Keratinocyte (primary cell): Measurements from ENCODE around the gene HOXD13. TPM values are rescaled to one million over a fixed set of nuclear protein-coding genes. Genes with fewer than 3 reads are reported as not detected.

Experiments
- DNase-seq: peaks from one replicate; pipeline ENCODE4 v3.0.0-alpha.2; 2011; ENCODE audit warnings: low read depth, missing footprints, low spot score
- FAIRE-seq: peaks from 2 replicates; lab custom pipeline; 2011; peaks lifted over from hg19 to GRCh38; lab: Jason Lieb, UNC
- H2AFZ ChIP-seq: 2 replicates; pipeline ENCODE4 v1.6.0; 2012; ENCODE audit warnings: low read length, control low read depth, inconsistent platforms; ENCODE audit not compliant: control insufficient read depth
- H3K27ac ChIP-seq: 2 replicates; pipeline ENCODE4 v1.5.1; 2011; ENCODE audit warnings: low read length; ENCODE audit not compliant: control insufficient read depth, insufficient read depth
- H3K27me3 ChIP-seq: 3 replicates; pipeline ENCODE4 v1.6.0; 2011; ENCODE audit warnings: low read length; ENCODE audit not compliant: control insufficient read depth, insufficient read depth; ENCODE audit errors: extremely low read depth
- H3K36me3 ChIP-seq, 2 experiments: 2 replicates in 1 of 2; 3 replicates in 1 of 2; pipeline ENCODE4 v1.5.1; 2011; ENCODE audit warnings: low read length in 2 of 2, mild to moderate bottlenecking in 1 of 2; ENCODE audit not compliant: control insufficient read depth in 2 of 2, insufficient read depth in 2 of 2; ENCODE audit errors: extremely low read depth in 1 of 2
- H3K4me1 ChIP-seq: 3 replicates; pipeline ENCODE4 v1.5.1; 2011; ENCODE audit warnings: low read length; ENCODE audit not compliant: control insufficient read depth, insufficient read depth; ENCODE audit errors: extremely low read depth
- H3K4me2 ChIP-seq: 3 replicates; pipeline ENCODE4 v1.6.0; 2011; ENCODE audit warnings: low read depth, low read length; ENCODE audit not compliant: control insufficient read depth, insufficient read depth; ENCODE audit errors: extremely low read depth
- H3K4me3 ChIP-seq, 3 experiments: fragments of 200-600 bp in 1 of 3; sonication (generic) in 1 of 3; 2 replicates in 2 of 3; 3 replicates in 1 of 3; pipeline ENCODE4 v1.5.1; 2011 to 2016; ENCODE audit warnings: low read length in 3 of 3, mild to moderate bottlenecking in 3 of 3, control low read depth in 2 of 3, inconsistent platforms in 1 of 3, low read depth in 1 of 3, mixed read lengths in 1 of 3, mixed run types in 1 of 3, moderate library complexity in 1 of 3; ENCODE audit not compliant: control insufficient read depth in 2 of 3, insufficient read depth in 2 of 3; ENCODE audit errors: extremely low read depth in 1 of 3
- H3K79me2 ChIP-seq: 2 replicates; pipeline ENCODE4 v1.6.0; 2012; ENCODE audit warnings: low read length; ENCODE audit not compliant: control insufficient read depth, insufficient read depth
- H3K9ac ChIP-seq: 3 replicates; pipeline ENCODE4 v1.6.0; 2011; ENCODE audit warnings: low read length; ENCODE audit not compliant: control insufficient read depth, insufficient read depth; ENCODE audit errors: extremely low read depth
- H3K9me1 ChIP-seq: 3 replicates; pipeline ENCODE4 v1.6.0; 2011; ENCODE audit warnings: low read length; ENCODE audit not compliant: control insufficient read depth, insufficient read depth; ENCODE audit errors: extremely low read depth
- H3K9me3 ChIP-seq: 2 replicates; pipeline ENCODE4 v1.5.1; 2012; ENCODE audit warnings: low read depth, low read length; ENCODE audit not compliant: control insufficient read depth
- H4K20me1 ChIP-seq: 3 replicates; pipeline ENCODE4 v1.6.0; 2011; ENCODE audit warnings: low read length; ENCODE audit not compliant: control insufficient read depth, insufficient read depth; ENCODE audit errors: extremely low read depth
- EZH2 ChIP-seq: IDR thresholded peaks from one replicate; pipeline ENCODE4 v1.6.1; 2012; ENCODE audit warnings: inconsistent platforms, mild to moderate bottlenecking, low read length, moderate library complexity
- dilution Hi-C: fragments of 300-500 bp; cut with MboI; formaldehyde crosslinking; loops from one replicate; pipeline ENCODE4 v1.7.0; 2020; ENCODE audit warnings: low sequenced_read_pairs; ENCODE audit not compliant: extremely low pct_ligation_motif_present
- polyA plus RNA-seq, 5 experiments: library from polyadenylated mRNA; depleted of rRNA in 3 of 5; stranded (reverse) in 3 of 5; stranded (forward) in 1 of 5; unstranded in 1 of 5; fragments of >200 nt; gene quantifications; 1 replicate in 1 of 5; 2 replicates in 3 of 5; 3 replicates in 1 of 5; pipeline versions ENCODE4 v1.2.1 to v1.2.3, GENCODE V29; 2011 to 2012; ENCODE audit warnings: missing spikeins in 2 of 5, low read depth in 1 of 5, low replicate concordance in 1 of 5
- TF ChIP-seq, protein P1 (sequence below), 3 experiments: IDR thresholded peaks in 1 of 3; conservative IDR thresholded peaks in 1 of 3; optimal IDR thresholded peaks in 1 of 3; 2 replicates in 2 of 3; 3 replicates in 1 of 3; pipeline versions ENCODE3 to v1.5.1; 2011; ENCODE audit warnings: low read length in 3 of 3, mild to moderate bottlenecking in 3 of 3, moderate library complexity in 2 of 3, control low read depth in 1 of 3, inconsistent platforms in 1 of 3; ENCODE audit not compliant: insufficient read depth in 2 of 3; ENCODE audit errors: extremely low read depth in 1 of 3

The HOXD13 gene
- polyA plus RNA-seq, 1 donor (not counting 4 experiments of a cell fraction or from before 2014, with no cell fraction given) = not detected

- Histone ChIP-seq H3K4me2 (no peak overlapping the region), H3K27ac (no peak overlapping the region), H4K20me1 (peaks cover 3% of the 10 kb centered on the region), H3K4me1 (peaks cover 2% of the 10 kb centered on the region), H3K27me3 (peaks cover 99% of the 10 kb centered on the region), H3K9me3 (peaks cover 1% of the 10 kb centered on the region), H3K79me2 (no peaks in the 10 kb centered on the region), H3K9me1 (no peaks in the 10 kb centered on the region), H3K4me3 (no peak overlapping the region), H3K9ac (no peak overlapping the region), H2AFZ (no peak overlapping the region), H3K36me3 (no peaks in the 10 kb centered on the region)
- DNase-seq (no peak), FAIRE-seq (no peak)
- dilution Hi-C loops = no loop called here
- TF ChIP-seq EZH2 = no peak
- TF ChIP-seq, protein P1, sequence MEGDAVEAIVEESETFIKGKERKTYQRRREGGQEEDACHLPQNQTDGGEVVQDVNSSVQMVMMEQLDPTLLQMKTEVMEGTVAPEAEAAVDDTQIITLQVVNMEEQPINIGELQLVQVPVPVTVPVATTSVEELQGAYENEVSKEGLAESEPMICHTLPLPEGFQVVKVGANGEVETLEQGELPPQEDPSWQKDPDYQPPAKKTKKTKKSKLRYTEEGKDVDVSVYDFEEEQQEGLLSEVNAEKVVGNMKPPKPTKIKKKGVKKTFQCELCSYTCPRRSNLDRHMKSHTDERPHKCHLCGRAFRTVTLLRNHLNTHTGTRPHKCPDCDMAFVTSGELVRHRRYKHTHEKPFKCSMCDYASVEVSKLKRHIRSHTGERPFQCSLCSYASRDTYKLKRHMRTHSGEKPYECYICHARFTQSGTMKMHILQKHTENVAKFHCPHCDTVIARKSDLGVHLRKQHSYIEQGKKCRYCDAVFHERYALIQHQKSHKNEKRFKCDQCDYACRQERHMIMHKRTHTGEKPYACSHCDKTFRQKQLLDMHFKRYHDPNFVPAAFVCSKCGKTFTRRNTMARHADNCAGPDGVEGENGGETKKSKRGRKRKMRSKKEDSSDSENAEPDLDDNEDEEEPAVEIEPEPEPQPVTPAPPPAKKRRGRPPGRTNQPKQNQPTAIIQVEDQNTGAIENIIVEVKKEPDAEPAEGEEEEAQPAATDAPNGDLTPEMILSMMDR (optimal IDR thresholded peaks at IDR 0.05 in 1 of 3, IDR thresholded peaks at IDR 0.05 in 1 of 3, conservative IDR thresholded peaks at IDR 0.05 in 1 of 3; ENCODE audit: extremely low read depth in 1 of 3, insufficient read depth in 2 of 3, low read length in 3 of 3) = no peak
These were observed 6.0 kb downstream of the HOXD13 start for GRCh38 chr2:176098366-176099158.

GRCh38 chr2:176099159-176099727 is 6.7 kb downstream of the HOXD13 start:
- no peaks in the 10 kb centered on the region for H3K36me3 ChIP-seq
- H3K4me2 ChIP-seq = no peak overlapping the region
- TF ChIP-seq, protein P1 (optimal IDR thresholded peaks at IDR 0.05 in 1 of 3, IDR thresholded peaks at IDR 0.05 in 1 of 3, conservative IDR thresholded peaks at IDR 0.05 in 1 of 3; ENCODE audit: extremely low read depth in 1 of 3, insufficient read depth in 2 of 3, low read length in 3 of 3) = no peak
- no peak for TF ChIP-seq EZH2
- no peak overlapping the region for H2AFZ ChIP-seq
- no peak overlapping the region for H3K9ac ChIP-seq
- H3K79me2 ChIP-seq = no peaks in the 10 kb centered on the region
- dilution Hi-C loops = no loop called here
- H3K9me1 ChIP-seq = no peaks in the 10 kb centered on the region
- peaks cover 99% of the 10 kb centered on the region for H3K27me3 ChIP-seq
- H3K9me3 ChIP-seq = no peaks in the 10 kb centered on the region
- H3K4me3 ChIP-seq = no peak overlapping the region
- H4K20me1 ChIP-seq = peaks cover 3% of the 10 kb centered on the region
- DNase-seq (no peak), FAIRE-seq (no peak)
- H3K4me1 ChIP-seq = peaks cover 5% of the 10 kb centered on the region
- no peak overlapping the region for H3K27ac ChIP-seq
